ENCODE measurements around the gene CFDP1. TPM values are rescaled to one million over a fixed set of nuclear protein-coding genes. Genes with fewer than 3 reads are reported as not detected.
"Not testable (repeated sequence)": the region's sequence is repeated elsewhere in the genome, so short reads cannot be mapped to it uniquely, and the experiment has no call there.

The CFDP1 gene
- total RNA-seq, 2 experiments from 2014 or later, result 42.4 to 43.7 TPM

- ChIA-PET POLR2A (interaction anchor here (0.6 kb wide), 1 partner anchor 1699 kb away, joined by 3 read pairs; no protein-coding TSS in a partner anchor), CTCF (interaction anchor here (1.0 to 1.9 kb wide), 8 partner anchors 8 to 292 kb away, joined by 3 to 8 read pairs (median 4); no protein-coding TSS in a partner anchor)
- no peak overlapping the region for H3K27ac Mint-ChIP-seq
- H3K4me1 Mint-ChIP-seq, result peaks cover 1% of the 10 kb centered on the region
- DNase-seq, result peak; percentile 54
- no peaks in the 10 kb centered on the region for H3K36me3 Mint-ChIP-seq (ENCODE audit: low read depth)
- H3K4me3 Mint-ChIP-seq, result no peak overlapping the region
- H3K9me3 Mint-ChIP-seq, result no peaks in the 10 kb centered on the region
- H3K27me3 Mint-ChIP-seq, result no peaks in the 10 kb centered on the region
Measured at GRCh38 chr16:75471723-75472633, 38.7 kb upstream of the CFDP1 start.

- no peak for DNase-seq
- H3K36me3 Mint-ChIP-seq (ENCODE audit: low read depth), result peaks cover 7% of the 10 kb centered on the region
- no peaks in the 10 kb centered on the region for H3K9me3 Mint-ChIP-seq
- H3K27ac Mint-ChIP-seq, result no peak overlapping the region
- H3K4me1 Mint-ChIP-seq, result peaks cover 22% of the 10 kb centered on the region
- no peak overlapping the region for H3K4me3 Mint-ChIP-seq
- H3K27me3 Mint-ChIP-seq, result no peaks in the 10 kb centered on the region
- ChIA-PET CTCF (no interaction called here), POLR2A (no interaction called here)
Measured at GRCh38 chr16:75466760-75467159, 33.5 kb upstream of the CFDP1 start.

- Mint-ChIP-seq H3K9me3 (no peaks in the 10 kb centered on the region), H3K27ac (peak within 1 kb of the TSS; percentile 92), H3K4me3 (peak within 1 kb of the TSS; percentile 83), H3K36me3 (ENCODE audit: low read depth) (peaks cover 24% of the 10 kb centered on the region), H3K27me3 (no peaks in the 10 kb centered on the region), H3K4me1 (peaks cover 42% of the 10 kb centered on the region)
- ChIA-PET POLR2A (no interaction called here), CTCF (interaction anchor here (0.7 to 2.5 kb wide), 32 partner anchors 9 to 265 kb away, joined by 3 to 22 read pairs (median 4); partner anchors contain the start of genes ADAT1, CFDP1, KARS1 and TERF2IP)
- peak; percentile 98 for DNase-seq
Measured at GRCh38 chr16:75464122-75464918, 31.0 kb upstream of the CFDP1 start, which contains the start of gene TMEM170A. Gene TMEM170A, minus strand, starts transcription at chr16:75464689. Its CDS starts 89 bp downstream, at chr16:75464600.

GRCh38 chr16:75463389-75464121 lies 30.3 kb upstream of the CFDP1 start:
- POLR2A ChIA-PET, H3K9me3 Mint-ChIP-seq, H3K27me3 Mint-ChIP-seq: not testable (repeated sequence)
- CTCF ChIA-PET, result interaction anchor here (0.7 to 2.5 kb wide), 12 partner anchors 8 to 264 kb away, joined by 3 to 15 read pairs (median 4); partner anchors contain the start of gene ADAT1
- Mint-ChIP-seq H3K36me3 (ENCODE audit: low read depth) (peaks cover 24% of the 10 kb centered on the region), H3K4me1 (peaks cover 42% of the 10 kb centered on the region), H3K4me3 (peak overlapping the region; percentile 83), H3K27ac (peak overlapping the region; percentile 91)
- peak; percentile 29 for DNase-seq

- H3K27me3 Mint-ChIP-seq, result no peaks in the 10 kb centered on the region
- peak overlapping the region; percentile 91 for H3K27ac Mint-ChIP-seq
- H3K9me3 Mint-ChIP-seq, result no peaks in the 10 kb centered on the region
- DNase-seq, result peak; percentile 24
- peaks cover 24% of the 10 kb centered on the region for H3K36me3 Mint-ChIP-seq (ENCODE audit: low read depth)
- H3K4me1 Mint-ChIP-seq, result peaks cover 45% of the 10 kb centered on the region
- peak overlapping the region; percentile 83 for H3K4me3 Mint-ChIP-seq
- CTCF ChIA-PET, result interaction anchor here (0.6 to 1.4 kb wide), 2 partner anchors 8 to 49 kb away, joined by 3 read pairs; no protein-coding TSS in a partner anchor
- POLR2A ChIA-PET, result no interaction called here
Measured at GRCh38 chr16:75462806-75463205, 29.5 kb upstream of the CFDP1 start.

GRCh38 chr16:75461575-75461974 lies 28.3 kb upstream of the CFDP1 start:
- ChIA-PET CTCF (no interaction called here), POLR2A (no interaction called here)
- H3K27ac Mint-ChIP-seq, result peak overlapping the region; percentile 91
- no peaks in the 10 kb centered on the region for H3K9me3 Mint-ChIP-seq
- H3K27me3 Mint-ChIP-seq, result no peaks in the 10 kb centered on the region
- H3K4me3 Mint-ChIP-seq, result no peak overlapping the region
- H3K36me3 Mint-ChIP-seq (ENCODE audit: low read depth), result peaks cover 24% of the 10 kb centered on the region
- peaks cover 47% of the 10 kb centered on the region for H3K4me1 Mint-ChIP-seq
- DNase-seq, result no peak

GRCh38 chr16:75460446-75460845 lies 27.1 kb upstream of the CFDP1 start:
- H3K27ac Mint-ChIP-seq, result peak overlapping the region; percentile 1
- peaks cover 49% of the 10 kb centered on the region for H3K4me1 Mint-ChIP-seq
- H3K36me3 Mint-ChIP-seq (ENCODE audit: low read depth), result peaks cover 24% of the 10 kb centered on the region
- no peak overlapping the region for H3K4me3 Mint-ChIP-seq
- no peaks in the 10 kb centered on the region for H3K9me3 Mint-ChIP-seq
- CTCF ChIA-PET, result no interaction called here
- no peaks in the 10 kb centered on the region for H3K27me3 Mint-ChIP-seq
- POLR2A ChIA-PET, result no interaction called here
- DNase-seq, result no peak

GRCh38 chr16:75459691-75460090 lies 26.4 kb upstream of the CFDP1 start:
- no peak for DNase-seq
- Mint-ChIP-seq H3K4me3 (no peak overlapping the region), H3K4me1 (peaks cover 46% of the 10 kb centered on the region), H3K36me3 (ENCODE audit: low read depth) (peaks cover 24% of the 10 kb centered on the region), H3K27ac (no peak overlapping the region), H3K9me3 (no peaks in the 10 kb centered on the region), H3K27me3 (no peaks in the 10 kb centered on the region)
- ChIA-PET POLR2A (no interaction called here), CTCF (no interaction called here)

GRCh38 chr16:75458439-75458838 lies 25.1 kb upstream of the CFDP1 start:
- peaks cover 49% of the 10 kb centered on the region for H3K4me1 Mint-ChIP-seq
- H3K36me3 Mint-ChIP-seq (ENCODE audit: low read depth), result peaks cover 27% of the 10 kb centered on the region
- H3K4me3 Mint-ChIP-seq, result no peak overlapping the region
- no peak overlapping the region for H3K27ac Mint-ChIP-seq
- no peaks in the 10 kb centered on the region for H3K27me3 Mint-ChIP-seq
- ChIA-PET CTCF (interaction anchor here (1.0 to 1.9 kb wide), 3 partner anchors 13 to 27 kb away, joined by 3 to 6 read pairs (median 3); no protein-coding TSS in a partner anchor), POLR2A (no interaction called here)
- DNase-seq, result no peak
- no peaks in the 10 kb centered on the region for H3K9me3 Mint-ChIP-seq

- Mint-ChIP-seq H3K27ac (no peak overlapping the region), H3K9me3 (no peaks in the 10 kb centered on the region), H3K4me3 (no peak overlapping the region), H3K27me3 (no peaks in the 10 kb centered on the region), H3K36me3 (ENCODE audit: low read depth) (peaks cover 25% of the 10 kb centered on the region), H3K4me1 (peaks cover 47% of the 10 kb centered on the region)
- ChIA-PET CTCF (interaction anchor here (1.0 to 1.9 kb wide), 3 partner anchors 13 to 27 kb away, joined by 3 to 6 read pairs (median 3); no protein-coding TSS in a partner anchor), POLR2A (no interaction called here)
- DNase-seq, result no peak
Measured at GRCh38 chr16:75458029-75458428, 24.7 kb upstream of the CFDP1 start.

GRCh38 chr16:75457485-75458021 lies 24.2 kb upstream of the CFDP1 start:
- H3K27me3 Mint-ChIP-seq, result no peaks in the 10 kb centered on the region
- ChIA-PET POLR2A (no interaction called here), CTCF (interaction anchor here (1.2 to 1.9 kb wide), 2 partner anchors 14 to 27 kb away, joined by 3 to 6 read pairs; no protein-coding TSS in a partner anchor)
- DNase-seq, result no peak
- H3K4me3 Mint-ChIP-seq, result no peak overlapping the region
- H3K27ac Mint-ChIP-seq, result peak overlapping the region; percentile 41
- peaks cover 43% of the 10 kb centered on the region for H3K4me1 Mint-ChIP-seq
- peaks cover 24% of the 10 kb centered on the region for H3K36me3 Mint-ChIP-seq (ENCODE audit: low read depth)
- no peaks in the 10 kb centered on the region for H3K9me3 Mint-ChIP-seq

GRCh38 chr16:75456971-75457370 lies 23.7 kb upstream of the CFDP1 start:
- H3K4me1 Mint-ChIP-seq, result peaks cover 37% of the 10 kb centered on the region
- H3K36me3 Mint-ChIP-seq (ENCODE audit: low read depth), result peaks cover 24% of the 10 kb centered on the region
- DNase-seq, result no peak
- ChIA-PET CTCF (interaction anchor here (1.9 kb wide), 1 partner anchor 26 kb away, joined by 6 read pairs; no protein-coding TSS in a partner anchor), POLR2A (no interaction called here)
- no peaks in the 10 kb centered on the region for H3K9me3 Mint-ChIP-seq
- H3K27me3 Mint-ChIP-seq, result no peaks in the 10 kb centered on the region
- H3K27ac Mint-ChIP-seq, result peak overlapping the region; percentile 63
- no peak overlapping the region for H3K4me3 Mint-ChIP-seq
